GM21529 (cell line): ENCODE results near the gene RNPS1.
"Not testable (repeated sequence)": the region's sequence is repeated elsewhere in the genome, so short reads cannot be mapped to it uniquely, and the experiment has no call there.

Experiments
- ATAC-seq: cut with Tn5 transposase; IDR thresholded peaks from one replicate; pipeline ENCODE4 v1.9.1; 2021; ENCODE audit not compliant: unreplicated experiment

The RNPS1 gene

DNA sequence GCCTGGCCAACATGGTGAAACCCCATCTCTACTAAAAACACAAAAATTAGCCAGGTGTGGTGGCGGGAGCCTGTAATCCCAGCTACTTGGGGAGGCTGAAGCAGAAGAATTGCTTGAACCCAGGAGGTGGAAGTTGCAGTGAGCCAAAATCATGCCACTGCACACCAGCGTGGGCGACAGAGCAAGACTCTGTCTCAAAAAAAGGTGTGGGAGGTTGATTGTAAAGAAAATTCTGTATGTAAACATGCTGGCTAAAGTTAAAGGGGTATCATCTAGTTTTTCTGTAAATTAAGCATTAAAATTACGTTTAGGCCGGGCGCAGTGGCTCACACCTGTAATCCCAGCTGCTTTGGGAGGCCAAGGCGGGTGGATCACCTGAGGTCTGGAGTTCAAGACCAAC, 9.4 kb downstream of the RNPS1 start:
- ATAC-seq, result not testable (repeated sequence)

DNA sequence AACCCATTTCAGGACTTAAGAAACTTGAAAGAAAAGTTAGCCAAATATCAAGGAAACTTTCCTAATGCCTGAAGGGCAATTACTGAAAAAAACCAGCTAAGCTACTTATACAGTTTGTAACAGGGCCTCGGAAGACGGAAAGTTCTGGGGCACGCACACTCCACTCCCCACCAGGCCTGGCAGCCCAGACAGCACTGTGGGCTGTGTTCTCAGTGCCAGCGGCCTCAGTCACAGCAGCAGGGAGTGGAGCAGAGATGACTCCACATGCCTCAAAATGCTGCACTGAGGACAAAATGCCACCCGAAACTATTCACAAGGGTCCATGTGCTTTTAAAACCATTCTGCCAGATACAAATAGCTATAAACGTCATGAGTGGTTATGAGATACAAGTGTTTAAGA, 10.2 kb downstream of the RNPS1 start:
- no peak for ATAC-seq

DNA sequence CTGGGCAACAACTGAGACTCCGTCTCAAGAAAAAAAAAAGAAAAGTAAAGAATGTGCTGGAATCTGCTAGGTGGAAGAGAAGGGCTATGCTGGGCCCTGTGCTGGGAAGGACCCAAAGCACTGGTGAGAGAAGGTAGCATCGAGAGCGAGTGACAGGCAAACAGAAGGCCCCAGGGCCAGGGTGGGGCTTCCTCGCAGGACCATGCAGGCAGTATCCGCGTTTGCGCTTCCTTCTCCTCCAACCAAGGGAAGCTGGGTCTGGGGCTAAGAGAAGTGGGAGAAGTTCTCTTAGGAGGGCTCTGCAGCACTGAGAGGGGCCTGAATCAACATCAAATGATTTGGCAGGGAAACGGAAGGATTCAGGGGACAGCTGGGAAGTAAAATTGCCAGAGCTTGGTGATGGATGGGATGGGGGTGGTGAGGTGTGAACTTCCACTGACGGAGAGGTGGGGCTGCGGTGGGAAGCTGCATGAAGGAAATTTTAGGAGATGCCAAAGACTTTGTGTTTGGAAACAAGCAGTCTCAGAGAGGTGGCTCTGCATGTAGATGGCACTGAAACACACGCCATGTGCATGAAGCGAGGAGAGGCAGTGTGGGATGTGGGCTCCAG, 11.3 kb downstream of the RNPS1 start:
- no peak for ATAC-seq

DNA sequence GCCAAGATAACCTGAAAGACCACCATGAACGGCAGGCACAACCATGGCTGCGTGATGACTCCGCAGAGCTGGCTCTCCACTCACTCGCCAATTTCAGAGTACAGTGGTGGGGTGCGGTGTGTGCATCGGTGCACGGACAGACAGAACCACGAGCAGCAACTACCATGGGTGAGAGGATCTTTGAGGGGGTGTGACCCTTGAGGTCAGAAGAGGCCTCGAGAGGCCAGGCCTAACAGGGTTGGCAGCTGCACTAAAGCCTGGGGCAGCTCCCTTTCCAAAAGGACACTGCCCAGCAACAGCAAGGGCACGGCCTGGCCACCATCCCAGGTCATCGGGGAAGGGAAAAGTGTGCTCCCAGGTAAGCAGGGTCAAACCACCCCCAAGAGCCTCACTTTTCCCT, 14.6 kb downstream of the RNPS1 start:
- no peak for ATAC-seq

DNA sequence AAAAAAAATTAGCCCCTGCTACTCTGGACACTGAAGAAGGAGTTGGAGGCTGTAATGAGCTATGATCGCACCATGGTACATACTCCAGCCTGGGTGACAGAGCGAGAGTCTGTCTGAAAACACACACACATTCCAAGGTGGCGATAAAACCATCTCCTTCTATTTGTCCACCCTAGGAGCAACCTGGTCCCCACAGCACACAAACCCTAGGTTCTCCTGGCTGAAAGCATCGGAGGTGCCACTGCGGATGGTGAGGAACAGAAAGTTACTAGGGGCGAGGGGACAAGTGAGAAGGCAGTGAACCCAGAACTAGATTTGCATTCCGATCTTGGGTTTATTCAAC, 15.1 kb downstream of the RNPS1 start:
- ATAC-seq, result no peak

DNA sequence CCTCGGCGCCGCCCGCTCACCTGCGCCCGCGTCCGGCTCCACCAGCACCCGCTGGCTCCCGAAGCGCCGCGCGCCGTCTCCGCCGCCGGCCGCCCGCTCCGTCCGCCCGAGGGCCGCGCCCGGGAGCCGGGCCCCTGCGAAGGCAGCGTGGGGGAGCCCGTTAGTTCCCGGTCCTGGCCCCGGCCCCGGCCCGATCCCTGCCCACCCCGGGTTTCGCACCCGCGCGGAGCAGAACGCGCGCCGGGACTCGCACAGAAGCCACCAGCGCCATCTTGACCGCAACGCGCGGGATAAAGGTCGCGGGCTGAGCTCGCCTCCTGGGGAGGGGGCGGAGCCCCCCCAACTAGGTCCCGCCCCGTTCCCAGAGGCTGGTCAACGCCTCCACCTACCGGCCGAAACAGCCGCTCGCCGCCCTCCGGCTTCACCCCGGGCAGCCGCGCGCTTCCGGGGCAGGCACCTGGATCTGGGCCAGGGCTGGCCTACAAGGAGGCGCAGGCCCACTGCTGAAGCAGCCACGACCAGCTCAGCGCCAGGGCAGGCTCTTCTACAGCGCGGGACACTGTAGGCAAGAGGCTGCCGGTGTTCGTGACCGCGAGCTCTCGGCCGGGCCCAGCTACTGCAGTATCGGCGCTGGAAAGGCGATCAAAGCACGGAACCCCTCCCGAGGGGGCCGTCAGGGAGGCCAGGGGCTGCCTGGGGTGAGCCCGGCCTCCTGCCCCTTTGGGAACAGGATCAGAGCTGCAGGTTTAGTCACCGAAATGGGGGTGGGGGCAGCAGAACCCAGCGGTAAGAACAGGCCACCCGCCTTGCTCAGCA, 16.4 kb downstream of the RNPS1 start, which contains the start of gene ECI1:
Gene ECI1, minus strand, starts transcription at position 292 of the 816 bp plus-strand sequence. Its CDS starts 21 bp downstream, at position 271.
- ATAC-seq, result peak; percentile 85

DNA sequence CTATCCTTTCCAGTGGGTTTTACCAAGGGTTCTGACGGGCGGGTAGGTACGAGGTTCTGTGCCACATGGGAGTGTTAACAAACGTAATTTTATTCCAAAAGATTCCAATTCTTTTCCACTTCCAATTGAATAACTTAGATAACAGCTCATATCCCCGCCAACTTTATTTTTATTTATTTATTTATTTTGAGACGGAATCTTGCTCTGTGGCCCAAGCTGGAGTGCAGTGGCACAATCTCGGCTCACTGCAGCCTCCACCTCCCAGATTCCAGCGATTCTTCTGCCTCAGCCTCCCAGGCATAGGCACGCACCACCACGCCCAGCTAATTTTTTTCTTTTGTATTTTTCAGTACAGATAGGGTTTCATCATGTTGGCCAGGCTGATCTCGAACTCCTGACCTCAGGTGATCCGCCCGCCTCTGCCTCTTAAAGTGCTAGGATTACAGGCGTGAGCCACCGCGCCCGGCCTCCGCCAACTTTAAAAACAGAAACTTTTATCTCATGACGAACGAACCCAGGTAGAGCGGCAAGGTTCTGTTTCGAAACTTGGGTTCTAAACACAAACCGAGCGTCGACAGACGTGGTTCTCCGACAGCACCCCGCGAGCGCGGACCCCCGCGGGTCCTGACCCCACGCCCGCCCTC, 17.2 kb downstream of the RNPS1 start:
- ATAC-seq, result no peak

DNA sequence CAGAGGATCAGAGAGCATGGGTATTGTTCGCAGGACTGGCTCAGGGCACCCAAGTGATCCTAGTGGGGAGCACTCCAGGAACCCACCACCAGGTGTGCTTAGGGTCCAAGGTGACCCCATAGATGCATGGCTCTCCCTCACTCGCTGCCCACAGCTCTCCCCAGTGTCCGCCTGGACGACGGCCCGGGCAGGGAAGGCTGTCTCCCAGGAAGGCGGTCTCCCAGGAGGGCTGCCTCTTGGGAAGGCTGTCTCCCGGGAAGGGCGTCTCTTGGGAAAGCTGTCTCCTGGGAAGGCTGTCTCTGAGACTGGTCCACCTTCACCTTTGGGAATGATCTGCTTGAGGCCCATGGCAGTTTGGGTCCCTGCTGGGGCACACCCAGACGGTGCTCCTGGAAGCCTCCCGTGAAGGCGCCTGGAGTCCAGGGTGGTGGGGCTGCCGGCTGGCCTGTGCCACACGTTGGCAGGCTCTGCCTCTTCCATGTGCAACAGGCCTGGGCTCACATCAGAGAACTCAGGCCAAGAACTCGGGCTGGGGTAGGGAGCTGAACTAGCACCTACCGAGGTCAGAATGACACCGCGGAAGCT, 21.5 kb downstream of the RNPS1 start:
- no peak for ATAC-seq

DNA sequence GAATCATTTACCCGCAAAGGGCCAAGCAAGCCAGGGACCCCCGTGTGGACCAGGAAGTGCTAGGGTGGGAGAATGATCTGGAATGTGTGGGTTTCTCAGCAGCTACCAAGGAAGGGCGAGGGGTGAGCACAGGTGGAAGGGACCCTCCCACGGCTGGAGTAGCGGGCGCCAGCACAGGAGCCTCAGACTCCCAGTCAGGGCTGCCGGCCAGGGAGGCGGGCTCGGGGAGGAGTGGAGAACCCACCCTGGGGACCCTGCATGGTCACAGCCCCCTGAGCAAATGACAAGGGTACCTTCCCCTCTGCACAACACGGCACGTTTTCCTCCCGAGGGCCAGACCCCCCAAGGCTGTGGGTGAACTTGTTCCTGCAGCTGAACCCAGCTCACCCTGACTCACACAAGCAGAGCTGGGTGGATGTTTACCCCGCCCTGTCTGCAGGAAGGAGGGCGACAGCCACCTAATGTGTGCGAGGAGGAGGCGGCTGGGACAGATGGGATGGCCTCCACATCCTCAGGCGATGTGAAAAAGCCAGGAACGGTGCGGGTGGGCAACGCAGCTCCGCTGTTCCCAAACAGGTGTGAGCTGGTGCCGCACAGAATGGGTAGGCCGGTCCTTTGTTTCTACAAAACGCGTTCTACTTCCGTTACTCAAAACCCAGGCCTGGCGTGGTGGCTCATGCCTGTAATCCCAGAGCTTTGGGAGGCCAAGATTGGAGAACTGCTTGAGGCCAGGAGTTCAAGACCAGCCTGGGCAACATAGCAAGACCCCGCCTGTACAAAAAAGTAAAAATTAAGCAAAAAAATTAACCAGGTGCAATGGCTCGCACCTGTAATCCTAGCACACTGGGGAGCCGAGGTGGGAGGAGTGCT, 22.8 kb downstream of the RNPS1 start:
- ATAC-seq, result no peak

DNA sequence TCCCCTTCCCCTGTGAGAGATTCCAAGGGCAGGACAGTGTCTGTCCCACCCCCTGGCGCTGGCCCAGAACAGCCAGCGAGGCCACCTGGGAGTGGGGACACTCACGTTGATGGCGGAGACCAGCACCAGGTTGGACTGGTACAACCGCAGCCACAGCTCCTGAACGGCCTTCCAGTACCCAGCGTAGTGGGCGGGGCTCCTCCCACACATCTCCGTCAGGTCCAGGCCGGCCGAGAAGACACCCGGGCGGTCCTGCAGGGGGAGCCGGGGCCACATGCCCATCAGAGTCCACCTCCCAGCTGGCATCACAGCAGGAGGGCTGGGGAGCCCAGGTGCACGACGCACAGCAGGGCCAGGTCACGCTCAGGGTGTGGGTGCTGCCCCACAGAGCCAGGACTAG, 23.6 kb downstream of the RNPS1 start:
- no peak for ATAC-seq

DNA sequence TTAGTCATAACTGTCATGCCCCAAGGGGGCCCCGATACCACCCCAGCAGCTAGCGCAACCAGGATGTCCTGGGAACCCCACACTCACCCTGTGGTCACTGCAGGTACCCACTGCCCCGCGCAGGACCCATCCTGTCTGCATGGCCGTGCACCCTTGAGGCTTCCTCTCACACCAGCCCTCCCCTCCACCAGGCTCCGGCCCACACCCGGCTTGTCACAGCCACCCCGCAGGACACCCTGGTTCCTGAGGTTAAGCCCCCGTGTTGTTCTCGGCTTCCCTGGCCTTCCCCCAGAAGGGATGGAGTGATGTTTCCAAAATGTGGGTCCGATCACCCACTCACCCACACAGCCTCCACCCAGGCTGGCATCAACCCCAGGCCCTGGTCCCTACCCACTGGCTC, 24.1 kb downstream of the RNPS1 start:
- no peak for ATAC-seq

DNA sequence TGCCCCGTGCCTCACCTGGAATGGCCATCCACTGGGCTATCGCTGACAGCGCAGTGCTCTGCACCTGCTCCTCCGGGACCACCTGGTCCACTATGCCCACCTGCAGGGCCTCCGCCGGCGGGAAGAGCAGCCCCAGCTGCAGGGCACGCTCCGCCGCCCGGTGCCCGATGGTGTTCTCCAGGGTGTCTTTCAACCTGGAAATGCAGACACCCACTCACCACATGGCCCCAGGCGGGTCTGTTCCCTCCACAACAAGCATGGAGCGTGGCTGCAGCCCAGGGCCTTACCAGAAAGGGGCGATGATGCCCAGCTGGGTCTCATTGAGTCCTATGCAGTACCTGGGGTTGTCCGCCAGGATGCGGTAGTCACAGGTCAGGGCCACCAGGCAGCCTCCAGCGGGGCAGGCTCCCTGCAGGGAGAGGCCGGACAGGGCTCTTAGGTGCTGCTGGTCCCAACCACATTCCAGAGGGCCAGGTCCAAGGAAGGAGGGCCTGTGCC, 24.8 kb downstream of the RNPS1 start:
- ATAC-seq, result no peak

DNA sequence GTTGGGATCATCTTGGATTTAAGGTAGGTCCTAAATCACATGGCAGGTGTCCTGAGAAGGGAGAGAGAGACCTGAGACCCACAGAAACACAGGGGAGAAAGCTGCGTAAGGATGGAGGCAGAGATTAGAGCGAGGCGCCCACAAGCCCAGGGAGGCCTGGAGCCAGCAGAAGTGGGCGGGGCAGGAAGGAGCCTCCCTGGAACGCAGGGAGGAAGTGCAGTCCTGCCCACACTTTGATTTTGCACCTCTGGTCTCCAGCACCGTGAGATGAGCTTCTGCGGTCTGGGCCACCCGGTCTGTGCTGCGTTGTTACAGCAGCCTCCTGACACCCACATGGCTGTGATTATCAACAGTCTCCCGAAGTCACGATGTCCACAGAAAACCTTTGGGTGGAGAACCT, 25.3 kb downstream of the RNPS1 start:
- no peak for ATAC-seq

DNA sequence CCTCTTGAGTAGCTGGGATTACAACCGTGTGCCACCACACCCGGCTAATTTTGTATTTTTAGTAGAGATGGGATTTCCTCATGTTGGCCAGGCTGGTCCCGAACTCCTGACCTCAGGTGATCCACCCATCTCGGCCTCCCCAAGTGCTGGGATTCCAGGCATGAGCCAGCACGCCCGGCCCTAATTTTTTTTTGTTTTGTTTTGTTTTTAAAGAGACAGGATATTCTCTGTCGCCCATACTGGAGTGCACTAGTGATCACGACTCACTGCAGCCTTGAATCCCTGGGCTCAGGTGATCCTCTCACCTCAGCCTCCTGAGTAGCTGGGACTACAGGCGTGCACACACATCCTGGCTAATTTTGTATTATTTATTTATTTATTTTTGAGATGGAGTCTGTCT, 27.6 kb downstream of the RNPS1 start:
- not testable (repeated sequence) for ATAC-seq

DNA sequence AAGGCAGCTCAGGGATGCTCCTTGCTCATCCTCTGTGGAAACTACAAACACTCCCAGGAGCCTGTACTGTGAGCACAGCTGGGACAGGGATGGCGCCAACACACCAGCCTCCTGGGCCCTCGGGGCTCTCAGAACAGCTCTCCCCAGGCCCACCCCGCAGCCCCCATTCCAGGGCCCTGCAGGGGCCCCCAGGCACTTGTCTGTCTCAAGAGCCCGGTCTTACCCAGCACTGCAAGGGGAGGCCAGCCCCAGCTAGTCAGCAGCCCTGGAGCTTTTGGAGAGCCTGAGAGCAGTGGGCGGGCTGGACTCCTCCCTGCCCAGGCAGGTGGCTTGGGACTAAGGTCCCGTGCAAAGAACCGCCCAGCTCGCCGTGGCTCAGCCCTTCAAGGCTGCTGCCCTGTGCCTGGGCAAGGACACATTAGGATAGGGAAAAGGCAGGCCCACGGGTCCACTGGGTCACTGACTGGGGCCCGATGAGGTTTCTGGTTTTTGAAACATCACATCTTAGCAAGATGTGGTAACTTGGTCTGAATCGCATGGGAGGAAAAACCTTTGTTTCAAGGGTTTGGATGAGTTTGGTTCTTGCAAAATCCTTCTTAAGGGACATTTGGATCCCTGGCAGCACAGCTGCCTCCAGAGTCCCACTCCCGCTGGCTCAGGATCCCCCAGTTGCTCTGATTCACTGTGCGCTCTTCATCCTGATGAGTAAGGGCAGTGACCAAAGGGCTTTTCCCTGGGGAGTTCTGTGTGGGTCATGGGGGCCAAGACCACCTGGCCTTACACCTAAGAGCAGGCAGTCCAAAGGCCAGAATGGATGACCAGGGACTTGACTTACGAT, 28.9 kb downstream of the RNPS1 start:
- ATAC-seq, result no peak

DNA sequence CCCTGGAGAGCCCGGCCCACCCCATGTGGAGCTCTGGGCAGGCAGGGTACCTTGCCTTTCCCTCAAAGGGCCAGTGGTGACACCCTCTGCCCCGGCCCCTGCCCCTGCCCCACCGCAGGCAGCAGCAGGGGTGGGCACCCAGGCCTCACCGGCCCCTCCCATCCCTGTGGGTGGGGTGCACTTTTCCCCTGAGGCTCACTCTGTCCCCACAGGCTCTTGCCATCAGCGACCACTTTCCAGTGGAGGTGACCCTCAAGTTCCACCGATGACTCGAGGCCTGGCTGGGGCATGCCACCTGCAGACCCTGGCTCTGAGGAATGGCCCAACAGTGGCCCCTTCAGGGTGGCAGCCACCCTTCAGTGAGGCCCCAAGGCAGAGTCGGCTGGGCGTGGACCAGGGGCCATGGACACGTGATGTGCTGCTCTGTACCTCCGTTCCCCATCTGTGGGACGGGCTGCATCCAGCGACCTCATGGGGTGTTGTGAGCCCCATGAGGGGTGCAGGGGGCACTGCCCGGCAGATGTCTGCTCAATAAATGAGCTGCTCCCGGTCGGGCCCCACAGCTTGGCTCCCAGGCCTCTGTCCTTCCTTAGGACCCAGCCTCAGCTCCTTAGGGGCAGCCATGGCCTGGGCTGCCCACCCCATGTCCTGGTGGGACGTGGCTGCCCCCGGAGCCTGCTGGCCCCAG, 29.6 kb downstream of the RNPS1 start:
- no peak for ATAC-seq

DNA sequence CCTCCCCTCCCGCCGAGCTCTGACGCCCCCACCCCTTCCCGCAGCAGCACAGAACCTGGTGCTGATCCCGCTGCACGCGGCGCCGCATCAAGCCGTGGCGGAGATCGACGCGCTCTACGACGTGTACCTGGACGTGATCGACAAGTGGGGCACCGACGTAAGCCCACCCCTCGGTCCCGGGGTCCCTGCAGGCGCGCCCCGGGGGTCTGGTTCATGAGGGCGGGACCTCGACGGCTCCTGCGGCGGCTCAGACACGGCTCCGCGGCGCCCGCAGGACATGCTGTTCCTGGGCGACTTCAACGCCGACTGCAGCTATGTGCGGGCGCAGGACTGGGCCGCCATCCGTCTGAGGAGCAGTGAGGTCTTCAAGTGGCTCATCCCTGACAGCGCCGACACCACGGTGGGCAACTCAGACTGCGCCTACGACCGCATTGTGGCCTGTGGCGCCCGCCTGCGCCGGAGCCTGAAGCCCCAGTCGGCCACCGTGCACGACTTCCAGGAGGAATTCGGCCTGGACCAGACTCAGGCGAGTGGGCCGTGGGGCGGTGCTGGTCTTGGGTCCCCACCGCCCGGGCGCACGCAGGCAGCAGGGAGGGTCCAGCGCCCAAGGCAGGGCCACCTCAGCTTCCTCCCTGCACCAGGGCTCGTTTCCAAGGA, 30.3 kb downstream of the RNPS1 start:
- no peak for ATAC-seq

DNA sequence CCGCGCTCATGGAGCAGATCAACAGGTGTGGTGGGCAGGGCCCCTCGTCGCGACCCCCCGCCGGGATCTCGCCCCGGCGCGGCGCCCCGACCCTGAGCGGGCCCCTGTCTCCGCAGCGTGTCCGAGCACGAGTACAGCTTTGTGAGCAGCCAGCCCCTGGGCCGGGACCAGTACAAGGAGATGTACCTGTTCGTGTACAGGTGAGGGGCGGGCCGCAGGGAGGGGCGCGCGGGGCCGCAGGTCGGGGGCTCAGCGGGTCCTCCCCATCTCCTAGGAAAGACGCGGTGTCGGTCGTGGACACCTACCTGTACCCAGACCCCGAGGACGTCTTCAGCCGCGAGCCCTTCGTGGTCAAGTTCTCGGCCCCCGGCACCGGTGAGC, 30.8 kb downstream of the RNPS1 start:
- ATAC-seq, result no peak
